ENCODE results near the gene HOXA9. TPM values are rescaled to one million over a fixed set of nuclear protein-coding genes. Genes with fewer than 3 reads are reported as not detected.

The HOXA9 gene
- total RNA-seq, 8 experiments from 2014 or later: 1.3 to 95.2 (median 2.5) TPM

DNA sequence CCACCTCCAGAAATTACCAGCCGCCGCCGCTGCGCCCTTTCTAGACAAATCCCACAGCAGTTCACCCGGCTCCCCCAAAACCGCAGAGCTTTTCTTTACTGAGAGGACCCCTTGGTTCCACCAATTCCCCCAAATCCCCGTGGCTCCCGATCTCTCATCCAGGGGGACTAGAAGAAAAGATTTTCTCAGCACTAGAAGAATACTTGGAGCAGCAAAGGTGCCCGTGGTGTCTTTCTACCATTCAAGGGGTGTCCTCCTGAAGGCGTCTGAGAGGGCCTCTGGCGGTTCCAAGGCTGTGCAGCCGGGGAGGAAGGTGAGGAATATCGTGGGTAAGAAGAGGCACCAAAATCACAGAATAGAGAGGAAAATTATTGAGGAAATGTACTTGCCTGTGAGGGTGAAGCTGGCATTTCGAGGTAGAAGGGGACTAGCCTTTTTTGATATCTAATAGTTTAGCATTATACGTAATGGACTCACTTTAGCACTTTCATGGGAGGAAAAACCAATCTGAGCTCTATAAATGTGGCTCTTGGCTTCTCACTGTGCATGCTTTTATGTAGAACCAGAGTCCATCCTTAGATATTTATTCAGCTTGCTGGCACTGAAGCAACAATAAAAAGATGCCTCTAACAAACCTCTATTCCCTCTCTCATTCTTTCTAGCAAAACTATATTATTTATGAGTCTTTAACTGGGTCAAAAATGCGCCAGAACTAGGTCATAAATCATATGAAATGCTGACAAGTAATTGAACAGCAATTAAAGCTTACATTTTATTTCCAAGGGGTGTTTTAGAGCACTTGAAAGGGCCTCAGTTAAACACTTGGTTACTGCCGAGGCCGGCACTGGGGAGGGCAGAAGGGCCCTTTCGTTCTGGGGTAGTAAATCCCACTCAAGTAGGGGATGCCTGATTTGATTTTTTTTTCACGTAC lies 49.0 kb downstream of the HOXA9 start:
- 0 to 86% (median 20%) methylated on average over 2 to 18 of the region's 20 CpGs; no CpG with 5 or more reads in 1 of the 10 experiments for WGBS, 10 experiments
- no peak for ATAC-seq (replicated peaks in 6 of 8)
- in situ Hi-C loops (cut with MboI; ENCODE audit: low pct_unique_long_range_greater_than_20kb in 2 of 9, low sequenced_read_pairs in 9 of 9, unreplicated experiment in 9 of 9): loop anchor here in 1 of 9 experiments (25.0 kb wide), 1 partner anchor 254 kb away; the partner anchor contains the start of gene SKAP2
- peak overlapping the region; percentile 92 to 94 for H3K27ac ChIP-seq
- H3K4me1 ChIP-seq (replicated peaks in 1 of 2): peaks cover 12 to 33% of the 10 kb centered on the region in 2 donors
- peak overlapping the region; percentile 61 to 87 (median 80) for H3K4me3 ChIP-seq

DNA sequence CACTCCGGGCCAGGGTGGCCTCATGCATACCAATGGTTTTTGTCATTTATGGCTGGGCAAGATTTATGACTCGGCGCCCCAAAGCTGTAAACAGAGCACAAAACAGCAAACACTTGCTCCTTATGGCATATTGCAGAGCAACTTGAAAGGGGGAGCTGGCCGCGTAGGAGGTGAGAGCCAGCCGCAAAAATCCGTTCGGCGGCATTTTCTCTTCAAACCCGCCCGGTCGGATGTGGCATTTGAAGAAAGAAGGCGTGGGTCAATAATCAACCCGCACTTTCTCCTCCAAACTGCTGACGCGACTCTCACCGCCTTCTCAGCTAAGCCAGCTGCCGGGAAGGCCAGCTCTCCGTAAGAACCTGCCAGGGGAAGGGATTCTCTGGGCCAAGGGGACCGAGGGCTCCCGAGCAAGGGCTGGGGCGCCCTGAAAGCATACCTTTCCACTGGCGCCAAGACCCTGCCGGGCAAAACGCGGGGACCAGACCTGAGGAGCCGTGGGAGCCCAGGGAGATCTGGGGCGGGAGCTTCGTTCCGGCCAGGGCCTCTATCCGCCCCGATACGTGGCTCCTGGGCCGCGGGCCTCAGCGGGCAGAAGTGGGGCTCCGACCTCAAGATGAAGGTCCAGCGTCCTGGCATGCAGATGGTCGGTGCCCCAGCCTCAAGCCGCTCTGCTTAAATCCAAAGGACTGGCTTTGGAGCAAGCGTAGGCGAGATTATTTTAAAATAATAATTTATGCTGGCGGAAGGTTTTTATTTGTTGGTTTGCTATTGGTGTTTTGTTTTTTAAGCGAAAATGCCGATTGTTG lies 49.9 kb downstream of the HOXA9 start:
- ATAC-seq (replicated peaks in 6 of 8): peak in 2 of 8 experiments; percentile 2 to 12
- 0 to 97% (median 4%) methylated on average over 2 to 15 of the region's 45 CpGs for WGBS, 10 experiments
- Histone ChIP-seq H3K4me3 (peak overlapping the region; percentile 61 to 87 (median 80)), H3K27ac (peak overlapping the region; percentile 92 to 94), H3K4me1 (replicated peaks in 1 of 2) (peaks cover 12 to 26% of the 10 kb centered on the region in 2 donors)
- in situ Hi-C loops (cut with MboI; ENCODE audit: low pct_unique_long_range_greater_than_20kb in 2 of 9, low sequenced_read_pairs in 9 of 9, unreplicated experiment in 9 of 9): loop anchor here in 1 of 9 experiments (25.0 kb wide), 1 partner anchor 253 kb away; the partner anchor contains the start of gene SKAP2

DNA sequence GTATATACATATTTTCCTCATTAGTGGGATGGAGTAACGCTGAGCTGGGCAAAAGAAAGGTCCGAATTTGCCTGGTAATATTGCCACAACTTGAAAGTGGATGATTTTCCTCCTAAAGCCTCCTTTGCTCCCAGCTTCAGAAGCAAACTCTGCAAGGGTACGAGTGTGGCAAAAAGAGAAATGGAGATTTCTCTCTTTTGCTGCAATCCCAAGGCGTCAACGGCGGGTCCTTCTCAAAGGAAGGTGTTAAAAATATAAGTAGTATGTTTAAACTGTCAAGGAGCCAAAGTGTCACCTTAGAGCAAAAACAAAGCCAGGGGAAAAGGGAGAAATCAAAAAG lies 50.5 kb downstream of the HOXA9 start:
- Histone ChIP-seq H3K27ac (peak overlapping the region; percentile 92 to 94), H3K4me3 (peak overlapping the region; percentile 61 to 87 (median 80)), H3K4me1 (replicated peaks in 1 of 2) (peaks cover 10 to 26% of the 10 kb centered on the region in 2 donors)
- in situ Hi-C loops (cut with MboI; ENCODE audit: low pct_unique_long_range_greater_than_20kb in 2 of 9, low sequenced_read_pairs in 9 of 9, unreplicated experiment in 9 of 9): loop anchor here in 1 of 9 experiments (25.0 kb wide), 1 partner anchor 253 kb away; the partner anchor contains the start of gene SKAP2
- 0 to 93% (median 5%) methylated on average over 3 to 6 of the region's 6 CpGs; no CpG with 5 or more reads in 4 of the 10 experiments for WGBS, 10 experiments
- ATAC-seq (replicated peaks in 6 of 8): no peak

DNA sequence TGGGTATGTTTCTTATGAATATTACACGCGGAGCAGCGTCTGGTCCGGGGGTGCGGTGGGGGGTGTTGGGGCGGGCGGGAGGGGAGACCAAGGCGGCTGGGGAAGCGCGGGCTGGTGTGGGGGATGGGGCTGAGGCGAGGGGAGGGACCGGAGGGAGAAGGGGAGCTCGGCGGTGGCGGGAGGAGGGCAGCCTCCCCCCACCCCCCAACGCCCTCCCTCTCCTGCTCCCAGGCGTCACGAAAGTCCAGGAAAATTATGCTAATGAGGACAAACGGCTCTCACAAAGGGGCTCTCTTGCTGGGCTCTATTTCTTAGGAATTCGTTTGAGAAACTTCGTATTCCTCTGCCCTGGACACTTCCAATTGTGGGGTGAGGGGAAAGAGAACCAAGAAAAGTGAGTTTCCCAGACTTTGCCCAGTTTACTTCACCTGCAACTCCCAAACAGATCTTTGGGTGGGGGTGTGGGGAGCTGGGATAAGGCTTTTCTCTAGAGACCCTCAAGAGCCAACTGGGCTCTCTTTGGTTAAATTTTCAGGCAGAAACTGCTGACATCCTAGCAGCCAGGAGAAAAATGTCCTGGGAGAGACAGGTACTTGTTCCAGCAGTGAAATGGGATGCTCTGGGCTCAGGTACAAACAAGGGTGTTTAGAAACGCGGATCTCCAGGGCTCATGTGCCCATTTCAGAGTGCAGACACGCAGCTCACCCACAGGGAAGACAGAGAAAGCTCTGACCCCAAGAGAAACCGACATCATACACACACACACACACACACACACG lies 51.2 kb downstream of the HOXA9 start:
- in situ Hi-C loops (cut with MboI; ENCODE audit: low pct_unique_long_range_greater_than_20kb in 2 of 9, low sequenced_read_pairs in 9 of 9, unreplicated experiment in 9 of 9): loop anchor here in 1 of 9 experiments (25.0 kb wide), 1 partner anchor 252 kb away; the partner anchor contains the start of gene SKAP2
- Histone ChIP-seq H3K4me3 (peak overlapping the region; percentile 61 to 87 (median 80)), H3K4me1 (replicated peaks in 1 of 2) (peaks cover 10 to 26% of the 10 kb centered on the region in 2 donors), H3K27ac (peak overlapping the region; percentile 92 to 94)
- whole genome bisulfite sequencing, 10 experiments: 0 to 60% (median 5%) methylated on average over 1 to 4 of the region's 26 CpGs; no CpG with 5 or more reads in 7 of the 10 experiments
- ATAC-seq (replicated peaks in 6 of 8): peak in 7 of 8 experiments; percentile 23 to 48 (median 32)

DNA sequence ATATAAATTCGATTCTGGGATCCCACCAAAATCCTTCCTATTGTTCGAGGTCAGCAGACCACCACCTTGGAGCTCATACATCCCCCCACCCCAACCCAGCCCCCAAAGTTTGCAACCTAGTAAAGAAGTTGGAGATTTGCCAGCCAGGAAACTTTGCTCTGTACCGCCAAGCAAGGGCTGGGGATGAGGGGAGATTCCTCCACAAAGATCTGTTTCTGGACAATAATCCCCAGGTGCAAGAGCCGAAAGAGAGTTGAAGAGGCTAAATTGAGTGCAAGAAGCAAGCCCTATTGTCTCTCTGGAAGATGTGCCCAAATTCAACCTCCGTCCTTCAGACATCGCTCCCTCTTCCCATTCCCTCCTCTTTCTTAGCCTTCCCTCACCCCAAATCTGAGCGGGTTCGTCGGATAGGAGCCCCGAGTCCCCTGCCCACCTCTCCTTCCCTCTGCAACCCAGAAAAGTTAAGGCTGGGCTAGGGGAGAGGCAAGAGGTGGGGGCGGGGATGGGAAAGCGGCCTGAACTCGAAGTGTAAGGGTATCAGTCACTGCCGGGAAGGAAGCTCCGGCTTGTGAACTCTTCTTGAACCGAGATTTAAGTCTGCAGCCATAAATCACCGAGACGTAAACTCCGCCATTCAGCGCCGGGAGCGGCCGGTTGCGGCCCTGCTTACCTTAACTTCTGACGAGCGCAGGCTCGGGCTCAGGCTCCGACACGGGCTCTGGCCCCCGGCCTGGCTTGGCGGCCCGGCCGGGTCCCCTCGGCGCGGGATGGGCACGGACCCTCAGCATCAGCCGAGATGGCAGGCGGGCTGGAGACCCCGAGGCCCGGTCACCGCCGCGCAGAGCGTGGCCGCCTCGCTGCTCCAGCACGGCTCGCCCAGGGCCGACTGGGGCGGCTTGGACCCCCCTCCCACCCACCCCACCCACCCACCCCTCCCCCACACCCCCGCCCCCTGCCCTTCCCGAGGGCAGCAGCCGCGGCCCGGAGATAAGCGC lies 52.1 kb downstream of the HOXA9 start:
- peak overlapping the region; percentile 92 to 94 for H3K27ac ChIP-seq
- 0 to 90% (median 4%) methylated on average over 1 to 20 of the region's 57 CpGs; no CpG with 5 or more reads in 1 of the 10 experiments for WGBS, 10 experiments
- peak in 7 of 8 experiments; percentile 37 to 68 (median 50) for ATAC-seq (replicated peaks in 6 of 8)
- in situ Hi-C loops (cut with MboI; ENCODE audit: low pct_unique_long_range_greater_than_20kb in 2 of 9, low sequenced_read_pairs in 9 of 9, unreplicated experiment in 9 of 9): loop anchor here in 1 of 9 experiments (25.0 kb wide), 1 partner anchor 251 kb away; the partner anchor contains the start of gene SKAP2
- peaks cover 14 to 26% of the 10 kb centered on the region in 2 donors for H3K4me1 ChIP-seq (replicated peaks in 1 of 2)
- H3K4me3 ChIP-seq: peak overlapping the region; percentile 61 to 87 (median 80)

Other genes starting within 250 kb of the HOXA9 start
- 10 to 100 TPM in 5 of 8 experiments, 1 to 10 TPM in 3; 2.7 to 44.5 (median 14.4) TPM for gene HOXA1, start 69.5 kb downstream of the HOXA9 start, total RNA-seq
- gene HOXA2, start 62.9 kb downstream of the HOXA9 start, total RNA-seq: 10 to 100 TPM in 4 of 8 experiments, 1 to 10 TPM in 3, under 1 TPM in 1; 0.31 to 23.0 (median 10.9) TPM
- gene HOXA4, start 34.8 kb downstream of the HOXA9 start, total RNA-seq: 10 to 100 TPM in 6 of 8 experiments, 1 to 10 TPM in 2; 1.1 to 31.6 (median 15.0) TPM
- 100 to 1,000 TPM in 2 of 8 experiments, 10 to 100 TPM in 5, 1 to 10 TPM in 1; 10.0 to 121 (median 73.0) TPM for gene HOXA5, start 21.9 kb downstream of the HOXA9 start, total RNA-seq
- 10 to 100 TPM in 6 of 8 experiments, 1 to 10 TPM in 2; 4.4 to 52.8 (median 23.7) TPM for gene HOXA6, start 17.8 kb downstream of the HOXA9 start, total RNA-seq
- 10 to 100 TPM in 6 of 8 experiments, 1 to 10 TPM in 2; 1.4 to 38.6 (median 18.7) TPM for gene HOXA3, start 13.0 kb downstream of the HOXA9 start, total RNA-seq
- gene HOXA7, start 8.9 kb downstream of the HOXA9 start, total RNA-seq: 10 to 100 TPM in 5 of 8 experiments, 1 to 10 TPM in 3; 4.2 to 20.0 (median 12.2) TPM
- gene HOXA10, start 8.8 kb upstream of the HOXA9 start, total RNA-seq: 10 to 100 TPM in 3 of 8 experiments, 1 to 10 TPM in 2, under 1 TPM in 2, not detected in 1; 0.05 to 57.7 (median 2.6) TPM
- 1 to 10 TPM in 3 of 8 experiments, under 1 TPM in 4, not detected in 1; 0.05 to 5.7 (median 0.43) TPM for gene HOXA11, start 19.7 kb upstream of the HOXA9 start, total RNA-seq
- gene HOXA13, start 34.6 kb upstream of the HOXA9 start, total RNA-seq: 1 to 10 TPM in 1 of 8 experiments, under 1 TPM in 4, not detected in 3; 0.09 to 2.4 (median 0.18) TPM
- under 1 TPM in 6 of 8 experiments, not detected in 2; 0.05 to 0.85 (median 0.21) TPM for gene EVX1, start 77.3 kb upstream of the HOXA9 start, total RNA-seq

Measured in motor neuron (in vitro differentiated cells).